OCI-LY7 (cell line): ENCODE measurements around the gene CIITA.

ENCODE experiments used
- EZH2phosphoT487 ChIP-seq: fragments of 200-600 bp; sonication (generic); IDR thresholded peaks from 2 replicates; pipeline ENCODE4 v1.6.1; 2018; ENCODE audit warnings: low read depth, borderline replicate concordance, mild to moderate bottlenecking, mixed run types, antibody characterized with exemption, low read length, moderate library complexity, mixed read lengths
- TF ChIP-seq, protein P1 (sequence below): fragments of 200-600 bp; sonication (generic); conservative IDR thresholded peaks from 2 replicates; pipeline ENCODE4 v1.5.1; 2014; ENCODE audit warnings: mild to moderate bottlenecking, antibody characterized with exemption, low read length, moderate library complexity, mixed read lengths

- TF ChIP-seq, protein P1, sequence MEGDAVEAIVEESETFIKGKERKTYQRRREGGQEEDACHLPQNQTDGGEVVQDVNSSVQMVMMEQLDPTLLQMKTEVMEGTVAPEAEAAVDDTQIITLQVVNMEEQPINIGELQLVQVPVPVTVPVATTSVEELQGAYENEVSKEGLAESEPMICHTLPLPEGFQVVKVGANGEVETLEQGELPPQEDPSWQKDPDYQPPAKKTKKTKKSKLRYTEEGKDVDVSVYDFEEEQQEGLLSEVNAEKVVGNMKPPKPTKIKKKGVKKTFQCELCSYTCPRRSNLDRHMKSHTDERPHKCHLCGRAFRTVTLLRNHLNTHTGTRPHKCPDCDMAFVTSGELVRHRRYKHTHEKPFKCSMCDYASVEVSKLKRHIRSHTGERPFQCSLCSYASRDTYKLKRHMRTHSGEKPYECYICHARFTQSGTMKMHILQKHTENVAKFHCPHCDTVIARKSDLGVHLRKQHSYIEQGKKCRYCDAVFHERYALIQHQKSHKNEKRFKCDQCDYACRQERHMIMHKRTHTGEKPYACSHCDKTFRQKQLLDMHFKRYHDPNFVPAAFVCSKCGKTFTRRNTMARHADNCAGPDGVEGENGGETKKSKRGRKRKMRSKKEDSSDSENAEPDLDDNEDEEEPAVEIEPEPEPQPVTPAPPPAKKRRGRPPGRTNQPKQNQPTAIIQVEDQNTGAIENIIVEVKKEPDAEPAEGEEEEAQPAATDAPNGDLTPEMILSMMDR, result no peak; the same call in 1 of the 2 replicates
- TF ChIP-seq EZH2phosphoT487, result no peak
Observed at GRCh38 chr16:10888320-10888937, 11.4 kb downstream of the CIITA start.
